HUES48 (cell line): ENCODE results near the gene HS3ST1.

ENCODE experiments used
- H3K27ac ChIP-seq: one replicate; pipeline ENCODE4 v1.7.0; 2013; ENCODE audit warnings: low read depth, low read length, inconsistent platforms
- H3K27me3 ChIP-seq: 2 replicates; pipeline ENCODE4 v1.6.1; 2013; ENCODE audit warnings: mild to moderate bottlenecking, low read length; ENCODE audit not compliant: control insufficient read depth, insufficient read depth
- H3K36me3 ChIP-seq: 2 replicates; pipeline ENCODE4 v1.6.1; 2013; ENCODE audit warnings: low read length; ENCODE audit not compliant: control insufficient read depth, insufficient read depth
- H3K4me1 ChIP-seq: 2 replicates; pipeline ENCODE4 v1.6.1; 2013; ENCODE audit warnings: mild to moderate bottlenecking, low read length; ENCODE audit not compliant: control insufficient read depth, insufficient read depth
- H3K4me3 ChIP-seq: 2 replicates; pipeline ENCODE4 v1.5.1; 2013; ENCODE audit warnings: mild to moderate bottlenecking, low read depth, low read length
- H3K9ac ChIP-seq: 2 replicates; pipeline ENCODE4 v1.6.1; 2013; ENCODE audit warnings: mild to moderate bottlenecking, low read depth, low read length, moderate library complexity
- H3K9me3 ChIP-seq: 2 replicates; pipeline ENCODE4 v1.6.1; 2013; ENCODE audit warnings: low read length; ENCODE audit not compliant: control insufficient read depth, insufficient read depth

HS3ST1 gene

GRCh38 chr4:11431111-11431510, 2.4 kb upstream of the HS3ST1 start:
- no peak overlapping the region for H3K4me3 ChIP-seq
- H3K4me1 ChIP-seq: peaks cover 8% of the 10 kb centered on the region; the same call in 1 of the 2 replicates
- H3K27ac ChIP-seq: no peak overlapping the region
- H3K27me3 ChIP-seq: peaks cover 39% of the 10 kb centered on the region
- H3K36me3 ChIP-seq: no peaks in the 10 kb centered on the region
- H3K9me3 ChIP-seq: no peaks in the 10 kb centered on the region
- no peak overlapping the region for H3K9ac ChIP-seq

GRCh38 chr4:11430536-11430935, 1.8 kb upstream of the HS3ST1 start:
- no peak overlapping the region for H3K4me3 ChIP-seq
- no peaks in the 10 kb centered on the region for H3K9me3 ChIP-seq
- peaks cover 45% of the 10 kb centered on the region for H3K27me3 ChIP-seq
- no peak overlapping the region for H3K27ac ChIP-seq
- no peak overlapping the region for H3K9ac ChIP-seq
- no peaks in the 10 kb centered on the region for H3K36me3 ChIP-seq
- H3K4me1 ChIP-seq: peaks cover 8% of the 10 kb centered on the region; the same call in 1 of the 2 replicates

- H3K27ac ChIP-seq: no peak overlapping the region
- H3K4me3 ChIP-seq: peak overlapping the region; percentile 86
These were observed 978 bp upstream of the HS3ST1 start for GRCh38 chr4:11429699-11430045.

GRCh38 chr4:11428899-11429698, 405 bp upstream of the HS3ST1 start:
- Histone ChIP-seq H3K4me3 (peak overlapping the region; percentile 86), H3K4me1 (peaks cover 8% of the 10 kb centered on the region; the same call in 1 of the 2 replicates), H3K27ac (no peak overlapping the region), H3K27me3 (peaks cover 48% of the 10 kb centered on the region), H3K9ac (peak overlapping the region; percentile 32), H3K9me3 (no peaks in the 10 kb centered on the region), H3K36me3 (no peaks in the 10 kb centered on the region)

More at GRCh38 chr4:11429699-11430045, 978 bp upstream of the HS3ST1 start:
- H3K36me3 ChIP-seq: no peaks in the 10 kb centered on the region
- H3K27me3 ChIP-seq: peaks cover 48% of the 10 kb centered on the region
- H3K9me3 ChIP-seq: no peaks in the 10 kb centered on the region
- H3K9ac ChIP-seq: no peak overlapping the region
- H3K4me1 ChIP-seq: peaks cover 8% of the 10 kb centered on the region; the same call in 1 of the 2 replicates

GRCh38 chr4:11427121-11427996, 1.3 kb downstream of the HS3ST1 start:
- Histone ChIP-seq H3K27ac (no peak overlapping the region), H3K36me3 (no peaks in the 10 kb centered on the region), H3K27me3 (peaks cover 48% of the 10 kb centered on the region), H3K4me1 (peaks cover 8% of the 10 kb centered on the region; the same call in 1 of the 2 replicates), H3K4me3 (peak overlapping the region; percentile 86), H3K9me3 (no peaks in the 10 kb centered on the region), H3K9ac (no peak overlapping the region)

GRCh38 chr4:11426731-11427120, 2.0 kb downstream of the HS3ST1 start:
- Histone ChIP-seq H3K27me3 (peaks cover 48% of the 10 kb centered on the region), H3K4me1 (peaks cover 8% of the 10 kb centered on the region; the same call in 1 of the 2 replicates), H3K4me3 (peak overlapping the region; percentile 86), H3K9ac (no peak overlapping the region), H3K36me3 (no peaks in the 10 kb centered on the region), H3K9me3 (no peaks in the 10 kb centered on the region), H3K27ac (no peak overlapping the region)

- H3K9me3 ChIP-seq: no peaks in the 10 kb centered on the region
- no peak overlapping the region for H3K27ac ChIP-seq
- H3K27me3 ChIP-seq: peaks cover 48% of the 10 kb centered on the region
- H3K36me3 ChIP-seq: no peaks in the 10 kb centered on the region
- no peak overlapping the region for H3K9ac ChIP-seq
- peaks cover 8% of the 10 kb centered on the region; the same call in 1 of the 2 replicates for H3K4me1 ChIP-seq
- no peak overlapping the region for H3K4me3 ChIP-seq
These were observed 2.7 kb downstream of the HS3ST1 start for GRCh38 chr4:11426003-11426402.

- Histone ChIP-seq H3K36me3 (no peaks in the 10 kb centered on the region), H3K4me1 (peaks cover 8% of the 10 kb centered on the region; the same call in 1 of the 2 replicates), H3K27ac (no peak overlapping the region), H3K4me3 (no peak overlapping the region), H3K9ac (no peak overlapping the region), H3K9me3 (no peaks in the 10 kb centered on the region), H3K27me3 (peaks cover 41% of the 10 kb centered on the region)
These were observed 3.8 kb downstream of the HS3ST1 start for GRCh38 chr4:11424856-11425255.

GRCh38 chr4:11424000-11424399, 4.7 kb downstream of the HS3ST1 start:
- no peak overlapping the region for H3K9ac ChIP-seq
- H3K27me3 ChIP-seq: peaks cover 35% of the 10 kb centered on the region
- no peak overlapping the region for H3K27ac ChIP-seq
- no peak overlapping the region for H3K4me3 ChIP-seq
- H3K9me3 ChIP-seq: no peaks in the 10 kb centered on the region
- peaks cover 8% of the 10 kb centered on the region; the same call in 1 of the 2 replicates for H3K4me1 ChIP-seq
- H3K36me3 ChIP-seq: no peaks in the 10 kb centered on the region

GRCh38 chr4:11423465-11423864, 5.2 kb downstream of the HS3ST1 start:
- Histone ChIP-seq H3K4me3 (no peak overlapping the region), H3K9me3 (no peaks in the 10 kb centered on the region), H3K36me3 (no peaks in the 10 kb centered on the region), H3K9ac (no peak overlapping the region), H3K4me1 (peaks cover 8% of the 10 kb centered on the region; the same call in 1 of the 2 replicates), H3K27me3 (peaks cover 32% of the 10 kb centered on the region), H3K27ac (no peak overlapping the region)

- no peak overlapping the region for H3K27ac ChIP-seq
- no peaks in the 10 kb centered on the region for H3K4me1 ChIP-seq
- H3K9me3 ChIP-seq: no peaks in the 10 kb centered on the region
- H3K27me3 ChIP-seq: peaks cover 9% of the 10 kb centered on the region
- H3K9ac ChIP-seq: no peak overlapping the region
- H3K36me3 ChIP-seq: no peaks in the 10 kb centered on the region
- H3K4me3 ChIP-seq: no peak overlapping the region
These were observed 7.6 kb downstream of the HS3ST1 start for GRCh38 chr4:11421116-11421515.
